GM08714 (cell line): ENCODE results near the gene DIP2C.
"Not testable (repeated sequence)": the region's sequence is repeated elsewhere in the genome, so short reads cannot be mapped to it uniquely, and the experiment has no call there.

Experiments
- H3K4me3 ChIP-seq: fragments of 200-500 bp; sonication (Bioruptor generic); 2 replicates; pipeline ENCODE4 v1.5.1; 2014; ENCODE audit warnings: mild to moderate bottlenecking, low read length, inconsistent platforms
- ZNF274 ChIP-seq: IDR thresholded peaks from 2 replicates; pipeline ENCODE4 v1.6.1; 2012; ENCODE audit warnings: mild to moderate bottlenecking, low read depth, low read length

The DIP2C gene

DNA sequence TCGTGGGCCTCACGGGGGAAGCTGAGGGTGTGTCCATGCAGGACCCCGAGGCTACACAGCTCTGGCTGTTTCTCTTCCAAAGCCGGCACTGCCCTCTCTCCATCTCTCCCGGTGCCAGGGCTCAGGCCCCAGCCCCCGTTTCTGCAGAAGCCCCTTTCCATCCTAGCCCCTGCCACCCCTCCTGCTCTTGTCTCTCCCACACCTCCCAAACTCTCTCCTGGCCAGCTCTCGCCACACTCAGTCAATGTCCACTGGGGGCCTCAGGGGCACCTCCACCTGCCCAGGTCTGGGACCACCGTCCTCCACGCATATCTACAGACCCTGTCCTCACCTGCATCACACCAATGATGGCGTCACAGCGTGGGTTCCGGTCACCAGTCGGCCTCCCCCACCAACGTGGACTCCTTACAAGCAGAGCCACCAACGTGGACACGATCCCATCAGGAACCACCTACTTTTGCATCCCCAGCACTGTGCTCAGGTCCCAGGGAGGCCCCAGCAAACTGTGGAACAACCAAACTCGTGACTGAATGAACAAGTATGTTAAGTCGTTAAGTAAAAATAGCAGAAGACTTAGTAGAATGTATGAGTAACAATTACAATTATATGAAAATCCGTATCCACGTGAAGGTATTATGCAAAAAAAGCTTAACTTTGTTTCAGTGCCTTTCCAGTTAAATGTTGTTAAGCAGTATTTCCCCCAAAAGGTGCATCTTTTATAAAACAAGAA is 38.4 kb downstream of the DIP2C start:
- H3K4me3 ChIP-seq, result no peak overlapping the region
- no peak for TF ChIP-seq ZNF274

DNA sequence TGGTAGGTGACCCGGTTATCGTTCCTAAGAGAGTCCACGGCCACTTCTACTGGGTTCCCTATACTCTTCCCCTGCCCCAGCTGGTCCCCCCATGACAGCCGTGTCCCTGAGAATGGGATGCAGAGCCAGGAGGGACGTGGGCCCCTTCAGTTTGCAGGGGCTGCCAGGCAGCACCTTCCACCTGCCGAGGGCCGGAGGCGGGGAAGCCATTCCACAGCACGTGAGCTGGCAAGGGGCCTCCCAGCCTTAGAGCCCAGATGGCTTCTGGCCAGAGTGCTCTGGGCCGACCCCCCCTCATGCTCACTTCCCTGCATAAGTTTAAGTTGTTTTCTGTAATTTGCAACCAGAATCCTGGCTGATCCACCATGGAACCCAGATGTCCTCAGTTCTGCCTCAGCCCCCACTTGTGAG is 39.0 kb downstream of the DIP2C start:
- no peak for TF ChIP-seq ZNF274
- H3K4me3 ChIP-seq, result no peak overlapping the region

DNA sequence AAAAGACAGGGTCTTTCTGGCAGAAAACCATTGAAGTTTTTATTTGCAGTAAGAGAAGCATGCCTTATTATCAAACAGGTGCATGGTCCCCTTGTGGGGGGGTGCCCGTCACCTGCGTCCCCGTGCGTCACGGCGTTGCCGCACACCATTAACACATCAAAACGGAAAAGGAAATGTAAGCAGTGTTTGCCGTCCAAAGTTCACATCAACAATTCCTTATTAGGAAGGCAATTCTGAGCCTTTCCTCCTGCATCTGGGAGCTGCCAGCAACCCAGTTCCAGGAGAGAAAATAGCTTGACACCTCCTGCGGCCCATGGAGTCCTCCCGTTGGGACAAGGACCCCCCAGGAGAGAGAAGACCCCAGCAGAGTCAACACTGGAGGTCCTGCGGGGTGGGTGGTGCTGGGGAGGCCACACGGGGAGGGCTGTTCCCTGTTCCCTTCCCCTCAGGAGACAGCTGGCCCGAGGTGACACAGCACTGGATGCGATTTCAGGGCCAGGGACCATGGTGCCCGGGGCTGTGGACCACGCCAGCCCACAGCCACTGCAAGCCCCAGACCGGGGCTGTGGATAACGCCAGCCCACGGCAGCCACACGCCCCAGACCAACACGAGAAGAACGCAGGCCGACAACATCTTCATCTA is 39.5 kb downstream of the DIP2C start:
- TF ChIP-seq ZNF274, result no peak
- H3K4me3 ChIP-seq, result no peak overlapping the region

DNA sequence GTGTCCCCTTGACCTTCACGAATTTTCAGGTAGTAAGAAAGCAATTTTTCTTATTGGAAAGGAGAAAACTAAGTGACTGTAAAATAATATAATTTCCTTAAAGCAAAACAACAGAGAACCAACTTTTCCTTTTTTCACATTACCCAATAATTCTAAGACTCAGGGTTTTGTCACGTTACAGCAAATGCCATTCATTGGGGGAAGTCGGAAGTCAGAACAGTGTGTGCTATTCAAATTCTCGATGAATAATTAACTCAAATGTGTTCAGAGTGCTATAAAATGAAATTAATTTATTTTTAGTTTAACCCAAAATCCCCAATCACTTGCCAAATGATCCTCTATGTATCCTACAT is 40.0 kb downstream of the DIP2C start:
- TF ChIP-seq ZNF274, result no peak
- H3K4me3 ChIP-seq, result no peak overlapping the region

DNA sequence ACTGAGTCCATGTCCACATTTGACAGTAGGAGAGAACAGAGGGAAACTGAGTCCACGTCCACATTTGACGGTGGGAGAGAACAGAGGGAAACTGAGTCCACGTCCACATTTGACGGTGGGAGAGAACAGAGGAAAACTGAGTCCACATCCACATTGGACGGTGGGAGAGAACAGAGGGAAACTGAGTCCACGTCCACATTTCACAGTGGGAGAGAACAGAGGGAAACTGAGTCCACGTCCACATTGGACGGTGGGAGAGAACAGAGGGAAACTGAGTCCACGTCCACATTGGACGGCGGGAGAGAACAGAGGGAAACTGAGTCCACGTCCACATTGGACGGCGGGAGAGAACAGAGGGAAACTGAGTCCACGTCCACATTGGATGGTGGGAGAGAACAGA is 42.4 kb downstream of the DIP2C start:
- H3K4me3 ChIP-seq, result not testable (repeated sequence)

DNA sequence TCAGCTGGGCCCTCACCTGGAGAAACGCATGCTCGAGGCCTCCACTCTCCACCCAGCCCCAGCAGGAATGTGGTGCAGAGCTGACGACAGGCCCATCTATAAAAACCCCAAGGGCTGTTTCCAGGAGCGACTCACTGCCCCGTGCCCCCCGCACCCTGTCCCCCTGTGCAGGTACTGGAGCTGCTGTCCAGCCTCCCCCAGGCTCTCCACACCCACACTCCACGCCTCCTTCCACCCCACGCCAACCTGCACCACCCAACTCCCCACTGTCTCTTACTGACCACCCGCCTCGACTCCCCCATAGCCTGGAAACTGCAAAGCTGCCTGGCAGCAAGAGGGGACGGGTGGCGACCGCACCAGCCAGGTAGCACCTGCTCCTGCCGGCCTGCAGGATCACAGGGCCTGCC is 43.3 kb downstream of the DIP2C start:
- no peak overlapping the region for H3K4me3 ChIP-seq
- no peak for TF ChIP-seq ZNF274

DNA sequence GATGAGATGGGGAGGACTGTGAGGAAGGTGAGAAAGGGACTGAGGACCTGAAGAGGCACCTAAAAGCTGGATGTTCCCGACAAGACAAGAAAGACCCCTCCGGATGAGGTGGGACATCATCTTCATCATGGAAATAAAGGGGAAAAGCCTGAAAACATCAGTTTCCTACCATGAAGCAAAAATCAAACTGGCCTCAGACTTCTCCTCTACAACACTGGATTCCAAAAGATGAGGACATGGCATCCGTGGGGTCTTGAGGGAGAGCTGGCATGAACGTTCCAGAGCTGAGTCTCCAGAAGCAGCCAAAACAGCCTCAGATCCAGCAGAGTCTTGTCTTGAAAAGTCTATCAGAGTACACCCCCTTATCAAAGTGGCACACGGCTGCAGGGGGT is 44.5 kb downstream of the DIP2C start:
- no peak for TF ChIP-seq ZNF274
- no peak overlapping the region for H3K4me3 ChIP-seq

DNA sequence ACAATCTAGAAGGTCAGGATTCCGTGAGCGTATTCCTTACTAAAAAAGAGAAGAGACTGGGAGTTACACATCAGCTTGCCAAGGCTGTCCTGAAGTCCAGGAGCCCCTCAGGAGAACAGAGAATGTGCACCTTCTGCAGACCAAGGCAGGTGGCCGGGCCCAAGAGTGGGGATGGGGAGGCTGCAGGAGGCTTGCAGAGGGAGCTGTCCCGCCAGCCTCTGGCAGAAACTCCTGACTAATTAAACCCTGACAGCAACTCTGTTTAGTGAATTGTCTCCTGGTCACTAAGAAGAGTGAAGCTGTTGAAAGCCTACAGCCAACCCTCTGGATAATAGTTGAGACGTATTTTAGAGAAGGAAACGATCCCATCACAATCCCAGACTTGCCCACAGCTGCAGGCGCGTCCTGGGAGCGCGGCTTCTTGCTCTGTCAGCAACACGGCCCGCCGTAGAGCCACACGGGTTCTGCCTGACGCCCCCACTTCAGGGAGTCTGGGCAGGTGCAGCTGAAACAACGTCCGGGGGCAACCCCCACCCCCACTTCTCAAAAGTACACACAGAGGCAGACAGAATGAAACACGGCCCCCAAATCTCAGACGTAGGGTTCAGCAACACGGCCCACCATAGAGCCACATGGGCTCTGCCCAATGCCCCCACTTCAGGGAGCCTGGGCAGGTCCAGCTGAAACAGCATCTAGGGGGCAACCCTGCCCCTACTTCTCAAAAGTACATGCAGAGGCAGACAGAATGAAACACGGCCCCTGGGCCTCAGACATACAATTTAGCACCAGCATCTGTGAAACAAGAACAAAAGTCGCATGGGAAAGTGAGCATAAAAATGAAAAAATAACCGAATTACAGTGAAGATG is 45.2 kb downstream of the DIP2C start:
- H3K4me3 ChIP-seq, result no peak overlapping the region
- TF ChIP-seq ZNF274, result no peak

DNA sequence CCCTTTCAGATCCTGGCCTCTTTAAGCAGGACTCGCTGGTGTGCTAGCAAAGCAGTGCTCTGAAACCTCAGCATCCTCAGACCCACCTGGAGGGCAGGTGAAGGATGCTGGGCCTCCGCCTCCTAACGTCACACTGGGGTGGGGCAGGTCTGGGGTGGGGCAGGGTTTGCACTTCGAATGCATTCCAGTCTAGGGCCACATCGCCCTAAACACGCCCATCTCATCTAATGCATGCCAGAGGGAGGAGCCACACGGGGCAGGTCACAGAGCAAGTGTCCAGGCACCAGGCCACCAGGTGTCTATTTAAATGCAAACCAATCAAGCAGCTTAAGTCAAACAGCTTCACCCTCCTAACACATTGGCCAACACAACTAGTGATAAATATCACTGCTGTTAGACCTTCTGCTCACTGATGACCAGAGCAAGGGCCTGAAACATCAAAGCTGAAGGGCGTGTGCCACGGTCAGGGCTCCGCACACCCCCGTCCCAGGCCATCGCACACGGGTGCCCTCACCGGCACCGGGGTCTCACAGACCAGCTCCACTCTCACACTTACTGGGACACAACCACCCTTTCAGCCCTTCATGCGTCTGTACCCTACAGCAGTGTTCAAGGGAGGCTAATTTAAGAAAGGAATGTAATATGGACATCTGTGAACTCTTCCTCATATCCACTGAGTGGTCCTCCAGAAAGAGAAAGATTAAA is 47.1 kb downstream of the DIP2C start:
- TF ChIP-seq ZNF274, result no peak
- no peak overlapping the region for H3K4me3 ChIP-seq

DNA sequence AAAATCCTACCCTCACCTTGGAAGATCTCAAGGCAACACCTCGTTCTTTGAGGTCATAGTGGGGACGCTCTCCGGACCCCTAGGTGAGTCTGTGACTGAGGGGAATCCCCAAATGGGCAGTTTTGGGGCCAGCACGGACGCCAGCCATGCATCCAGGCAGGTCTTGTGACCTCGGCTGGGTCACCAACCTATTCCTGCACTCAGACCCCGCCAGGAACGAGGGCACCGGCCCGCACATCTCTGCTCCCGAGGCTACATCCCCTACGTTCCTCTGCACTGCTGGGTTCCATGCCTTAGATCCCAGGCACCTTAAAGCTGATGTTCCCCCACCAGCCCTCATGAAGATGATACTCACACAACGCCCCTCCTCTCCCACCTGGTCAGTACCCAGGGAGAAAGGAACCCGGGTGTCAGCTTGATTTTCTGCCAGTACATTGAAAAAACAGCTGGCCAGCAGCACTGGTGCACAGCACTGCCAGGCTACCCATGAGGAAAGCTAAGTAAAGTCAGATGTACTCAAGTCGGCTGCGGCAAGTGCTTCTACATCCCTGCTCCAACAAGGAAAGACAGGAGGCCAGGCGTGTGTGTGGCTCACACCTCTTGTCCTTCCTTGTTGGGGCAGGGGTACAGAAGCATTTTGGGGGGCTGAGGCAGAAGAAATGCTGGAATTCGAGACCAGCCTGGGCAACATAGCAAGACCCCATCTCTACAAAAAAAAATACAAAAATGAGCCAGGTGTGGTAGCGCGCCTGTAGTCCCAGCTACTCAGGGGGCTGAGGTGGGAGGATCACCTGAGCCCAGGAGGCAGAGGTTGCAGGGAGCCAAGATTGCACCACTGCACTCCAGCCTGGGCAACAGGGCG is 48.1 kb downstream of the DIP2C start:
- H3K4me3 ChIP-seq, result no peak overlapping the region
- no peak for TF ChIP-seq ZNF274

DNA sequence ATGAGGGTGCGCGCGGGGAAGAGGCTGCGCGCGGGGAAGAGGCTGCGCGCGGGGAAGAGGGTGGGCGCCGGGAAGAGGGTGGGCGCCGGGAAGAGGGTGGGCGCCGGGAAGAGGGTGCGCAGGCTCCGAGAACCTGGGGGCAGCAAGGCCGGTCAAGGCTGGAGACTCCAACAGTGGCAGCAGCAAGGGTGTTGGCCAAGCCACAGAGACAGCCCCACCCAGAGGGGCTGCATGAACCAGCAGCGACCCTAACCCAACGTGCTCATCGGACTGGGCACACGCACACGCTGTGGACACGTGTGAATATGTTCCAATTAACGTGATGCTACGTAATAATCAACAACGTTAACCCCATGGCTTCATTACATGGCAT is 48.8 kb downstream of the DIP2C start:
- TF ChIP-seq ZNF274, result no peak

DNA sequence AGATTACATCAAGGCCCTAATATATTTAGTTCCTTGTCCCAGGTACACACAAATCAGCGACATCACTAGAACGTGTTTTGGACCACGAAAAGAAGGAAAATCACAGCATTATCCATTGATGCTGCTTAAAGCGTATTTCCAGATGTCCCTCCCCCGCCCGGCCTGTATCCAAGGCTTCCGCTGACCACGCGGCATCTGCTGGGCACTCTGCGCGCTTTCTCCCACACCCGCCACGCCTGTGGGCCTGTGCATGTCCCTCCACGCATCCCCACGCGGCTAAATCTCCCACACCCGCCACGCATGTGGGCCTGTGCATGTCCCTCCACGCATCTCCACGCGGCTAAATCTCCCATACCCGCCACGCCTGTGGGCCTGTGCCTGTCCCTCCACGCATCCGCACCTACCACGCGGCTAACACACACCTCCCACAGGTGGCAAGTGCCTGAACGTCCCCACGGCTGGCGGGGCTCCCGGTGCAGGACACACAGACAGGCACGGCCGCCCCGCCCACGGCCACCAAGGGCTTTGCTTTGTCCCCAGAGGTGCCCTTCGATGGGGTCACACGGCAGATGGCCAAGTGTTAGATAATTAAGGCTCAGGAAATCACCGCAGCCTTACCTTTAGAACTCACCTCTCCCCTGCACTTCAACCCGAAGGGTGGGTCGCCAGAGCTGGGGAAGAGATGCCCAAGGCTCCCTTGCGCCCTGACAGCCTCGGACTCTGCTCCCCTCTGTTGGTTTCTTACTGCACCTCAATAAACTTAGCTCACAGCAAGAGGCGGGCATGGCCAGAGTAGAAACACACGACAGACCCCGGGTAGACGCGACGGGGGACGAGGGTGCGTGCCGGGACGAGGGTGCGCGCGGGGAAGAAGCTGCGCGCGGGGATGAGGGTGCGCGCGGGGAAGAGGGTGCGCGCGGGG is 49.5 kb downstream of the DIP2C start:
- no peak overlapping the region for H3K4me3 ChIP-seq
- TF ChIP-seq ZNF274, result no peak

More for the DNA sequence above, 48.8 kb downstream of the DIP2C start:
- no peak overlapping the region for H3K4me3 ChIP-seq

DNA sequence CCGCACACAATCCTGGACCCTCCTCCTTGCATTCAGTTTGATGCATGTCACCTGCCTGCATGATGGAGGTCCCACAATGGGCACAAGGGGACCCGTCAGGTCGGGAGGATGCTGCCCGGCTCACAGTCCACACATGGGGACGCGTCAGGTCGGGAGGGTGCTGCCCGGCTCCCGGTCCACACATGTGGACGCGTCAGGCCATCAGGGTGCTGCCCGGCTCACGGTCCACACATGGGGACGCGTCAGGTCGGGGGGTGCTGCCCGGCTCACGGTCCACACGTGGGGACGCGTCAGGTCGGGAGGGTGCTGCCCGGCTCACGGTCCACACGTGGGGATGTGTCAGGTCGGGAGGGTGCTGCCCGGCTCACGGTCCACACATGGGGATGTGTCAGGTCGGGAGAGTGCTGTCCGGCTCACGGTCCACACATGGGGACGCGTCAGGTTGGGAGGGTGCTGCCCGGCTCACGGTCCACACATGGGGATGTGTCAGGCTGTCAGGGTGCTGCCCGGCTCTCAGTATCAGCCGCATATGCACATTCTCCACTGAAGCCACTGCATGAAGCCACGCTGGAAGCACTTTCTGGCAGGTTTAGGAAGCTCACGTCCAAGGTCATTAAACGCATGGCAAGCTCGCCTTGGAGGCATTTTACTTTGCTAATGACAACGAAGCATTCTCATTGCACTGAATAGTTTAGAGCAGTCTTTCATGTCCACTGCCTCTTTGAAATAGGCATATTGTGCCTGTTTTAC is 50.3 kb downstream of the DIP2C start:
- no peak for TF ChIP-seq ZNF274
- no peak overlapping the region for H3K4me3 ChIP-seq
